Activated CD8-positive, alpha-beta T cell treated with anti-CD3 and anti-CD28 coated beads for 36 hours (primary cell): Measurements from ENCODE around the gene TAF3. TPM values are rescaled to one million over a fixed set of nuclear protein-coding genes. Genes with fewer than 3 reads are reported as not detected.

ENCODE experiments used
- ATAC-seq: fragments of 200-7000 bp; cut with Tn5 transposase; one replicate; pipeline ENCODE4 v1.10.0; 2021; ENCODE audit warnings: mild to moderate bottlenecking, moderate library complexity
- CTCF ChIA-PET: fragments of 350-600 bp; sonication (Branson Sonifier 250); formaldehyde crosslinking; loops from one replicate; lab custom pipeline; 2021; ENCODE audit warnings: antibody characterized with exemption; lab: Charles Lee
- POLR2A ChIA-PET: fragments of 350-600 bp; sonication (Branson Sonifier 250); formaldehyde crosslinking; loops from one replicate; lab custom pipeline; 2021; ENCODE audit warnings: antibody characterized with exemption; lab: Charles Lee
- DNase-seq: peaks from one replicate; pipeline ENCODE4 v3.0.0-alpha.2; 2020
- H3K27ac Mint-ChIP-seq: one replicate; pipeline ENCODE4 v1.8.0; 2021; ENCODE audit warnings: mild to moderate bottlenecking, mixed read lengths
- H3K27me3 Mint-ChIP-seq: one replicate; pipeline ENCODE4 v1.8.0; 2021; ENCODE audit warnings: mixed read lengths
- H3K36me3 Mint-ChIP-seq: one replicate; pipeline ENCODE4 v1.8.0; 2021; ENCODE audit warnings: low read depth, mixed read lengths
- H3K4me1 Mint-ChIP-seq: one replicate; pipeline ENCODE4 v1.8.0; 2021; ENCODE audit warnings: low read depth, mixed read lengths
- H3K4me3 Mint-ChIP-seq: one replicate; pipeline ENCODE4 v1.8.0; 2021; ENCODE audit warnings: mild to moderate bottlenecking, moderate library complexity, mixed read lengths
- H3K9me3 Mint-ChIP-seq: one replicate; pipeline ENCODE4 v1.8.0; 2021; ENCODE audit warnings: mixed read lengths
- intact Hi-C: fragments of 100-400 bp; cut with micrococcal nuclease; formaldehyde crosslinking; loops from one replicate; pipeline ENCODE4 v1.10.0; 2022
- total RNA-seq, 2 experiments: library from RNA; stranded (reverse); gene quantifications; one replicate each; pipeline ENCODE4 v1.2.3, GENCODE V29; 2021
- TF ChIP-seq, protein P1 (sequence below): fragments of 200-600 bp; IDR thresholded peaks from one replicate; pipeline ENCODE4 v1.8.0; 2022; ENCODE audit warnings: antibody characterized with exemption, mild to moderate bottlenecking

TAF3 gene
- total RNA-seq, 2 experiments from 2014 or later, result 12.5 to 12.7 TPM

DNA sequence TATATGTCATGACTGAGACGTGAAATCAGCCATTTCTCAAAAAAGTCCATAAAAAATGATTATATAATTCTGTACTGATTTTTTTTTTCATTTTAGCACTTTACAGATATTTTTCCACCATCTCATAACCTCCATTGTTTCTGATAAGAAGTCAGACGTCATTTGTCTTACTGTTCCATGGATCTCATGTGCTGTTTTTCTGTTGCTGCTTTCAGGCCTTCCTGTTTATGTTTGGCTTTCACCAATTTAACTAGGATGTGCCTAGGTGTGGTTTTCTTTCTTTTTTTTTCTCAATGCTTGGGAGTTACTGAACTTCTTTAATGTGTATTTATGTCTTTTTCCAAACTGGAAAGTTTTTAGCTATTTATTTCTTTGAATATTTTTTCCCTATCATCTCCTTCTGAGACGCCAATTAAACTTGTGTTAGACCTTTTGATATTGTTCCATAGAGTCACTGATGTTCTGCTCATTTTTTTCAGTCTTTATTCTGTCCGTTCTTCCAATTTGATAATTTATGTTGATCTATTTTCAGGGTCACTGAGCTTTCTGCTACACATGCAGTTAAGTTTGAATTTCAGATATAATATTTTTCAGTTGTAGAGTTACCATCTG is 43.3 kb downstream of the TAF3 start:
- H3K4me1 Mint-ChIP-seq, result peaks cover 9% of the 10 kb centered on the region
- H3K9me3 Mint-ChIP-seq, result peaks cover 24% of the 10 kb centered on the region
- H3K4me3 Mint-ChIP-seq, result no peak overlapping the region
- no peaks in the 10 kb centered on the region for H3K27me3 Mint-ChIP-seq
- CTCF ChIA-PET, result interaction anchor here (0.6 to 1.2 kb wide), 2 partner anchors 9 to 148 kb away, joined by 3 read pairs; no protein-coding TSS in a partner anchor
- POLR2A ChIA-PET, result no interaction called here
- peaks cover 32% of the 10 kb centered on the region for H3K36me3 Mint-ChIP-seq
- no peak overlapping the region for H3K27ac Mint-ChIP-seq
- TF ChIP-seq, protein P1, sequence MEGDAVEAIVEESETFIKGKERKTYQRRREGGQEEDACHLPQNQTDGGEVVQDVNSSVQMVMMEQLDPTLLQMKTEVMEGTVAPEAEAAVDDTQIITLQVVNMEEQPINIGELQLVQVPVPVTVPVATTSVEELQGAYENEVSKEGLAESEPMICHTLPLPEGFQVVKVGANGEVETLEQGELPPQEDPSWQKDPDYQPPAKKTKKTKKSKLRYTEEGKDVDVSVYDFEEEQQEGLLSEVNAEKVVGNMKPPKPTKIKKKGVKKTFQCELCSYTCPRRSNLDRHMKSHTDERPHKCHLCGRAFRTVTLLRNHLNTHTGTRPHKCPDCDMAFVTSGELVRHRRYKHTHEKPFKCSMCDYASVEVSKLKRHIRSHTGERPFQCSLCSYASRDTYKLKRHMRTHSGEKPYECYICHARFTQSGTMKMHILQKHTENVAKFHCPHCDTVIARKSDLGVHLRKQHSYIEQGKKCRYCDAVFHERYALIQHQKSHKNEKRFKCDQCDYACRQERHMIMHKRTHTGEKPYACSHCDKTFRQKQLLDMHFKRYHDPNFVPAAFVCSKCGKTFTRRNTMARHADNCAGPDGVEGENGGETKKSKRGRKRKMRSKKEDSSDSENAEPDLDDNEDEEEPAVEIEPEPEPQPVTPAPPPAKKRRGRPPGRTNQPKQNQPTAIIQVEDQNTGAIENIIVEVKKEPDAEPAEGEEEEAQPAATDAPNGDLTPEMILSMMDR, result no peak
- ATAC-seq (no peak), DNase-seq (no peak)
- intact Hi-C loops, result no loop called here

DNA sequence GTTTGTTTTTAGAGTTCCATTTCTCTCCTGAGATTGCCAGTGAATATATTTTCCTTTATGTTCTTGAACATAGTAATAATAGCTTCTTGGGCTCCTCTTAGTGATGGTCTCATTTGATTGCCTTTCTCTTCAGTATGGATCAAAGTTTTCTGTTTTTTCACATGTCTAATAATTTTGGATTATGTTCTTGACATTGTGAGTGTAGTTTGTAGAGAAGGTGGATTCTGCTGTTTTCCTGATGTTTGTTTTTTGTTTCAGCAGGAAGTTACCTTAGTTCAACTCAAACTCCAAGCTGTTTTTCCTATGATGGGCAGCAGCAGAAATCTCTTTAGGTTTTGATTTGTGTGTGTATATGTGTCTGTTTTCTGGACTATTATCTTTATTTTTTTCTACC is 43.8 kb downstream of the TAF3 start:
- CTCF ChIA-PET, result interaction anchor here (0.6 to 1.2 kb wide), 2 partner anchors 9 to 147 kb away, joined by 3 read pairs; no protein-coding TSS in a partner anchor
- no peak for ATAC-seq

DNA sequence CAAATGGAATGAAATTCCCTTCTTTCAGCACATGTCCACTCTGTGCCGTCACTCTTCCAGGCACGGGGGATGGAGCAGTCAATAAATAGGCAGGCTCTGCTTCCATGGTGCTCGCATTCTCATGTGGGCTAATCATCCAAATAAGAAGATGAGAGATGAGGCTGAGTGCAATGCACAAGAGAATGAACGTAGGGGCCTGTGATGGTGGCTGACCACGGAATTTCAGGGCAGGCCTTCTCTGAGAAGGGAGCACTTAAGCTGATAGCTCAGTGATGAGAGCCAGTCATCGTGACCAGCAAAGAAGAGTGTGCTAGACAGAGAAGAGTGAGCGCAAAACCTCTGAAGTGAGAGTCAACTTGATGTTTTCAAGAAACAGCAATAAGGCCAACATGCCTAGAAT is 47.9 kb downstream of the TAF3 start:
- no peak overlapping the region for H3K4me3 Mint-ChIP-seq
- POLR2A ChIA-PET, result interaction anchor here (0.7 kb wide), 1 partner anchor 678 kb away, joined by 3 read pairs; no protein-coding TSS in a partner anchor

More for the DNA sequence above, 43.8 kb downstream of the TAF3 start:
- intact Hi-C loops, result no loop called here
- H3K27ac Mint-ChIP-seq, result no peak overlapping the region
- no peaks in the 10 kb centered on the region for H3K27me3 Mint-ChIP-seq
- H3K4me3 Mint-ChIP-seq, result no peak overlapping the region
- peaks cover 32% of the 10 kb centered on the region for H3K36me3 Mint-ChIP-seq
- peaks cover 9% of the 10 kb centered on the region for H3K4me1 Mint-ChIP-seq
- no peak for DNase-seq
- TF ChIP-seq, protein P1, result no peak
- peaks cover 24% of the 10 kb centered on the region for H3K9me3 Mint-ChIP-seq
- POLR2A ChIA-PET, result no interaction called here

DNA sequence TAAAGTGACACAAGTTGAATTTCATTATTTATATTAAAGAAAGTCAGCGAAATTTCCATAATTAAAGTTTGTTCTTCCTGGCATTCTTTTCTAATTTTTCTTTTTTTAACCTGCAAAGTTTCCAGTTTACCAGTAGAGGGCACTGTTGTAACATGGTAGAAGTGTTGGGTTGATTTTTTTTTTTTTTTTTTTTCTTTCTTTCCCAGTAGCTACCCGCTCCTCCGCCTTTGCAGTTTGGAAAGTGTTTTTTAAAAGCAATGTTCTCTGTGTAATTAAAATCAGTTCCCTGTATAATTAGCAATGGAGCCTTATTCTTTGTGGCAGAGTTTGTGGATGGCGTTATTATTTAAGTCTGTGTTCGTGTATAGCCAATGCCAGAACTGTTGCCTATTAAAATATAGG is 53.7 kb downstream of the TAF3 start:
- Mint-ChIP-seq H3K27ac (no peak overlapping the region), H3K36me3 (no peaks in the 10 kb centered on the region), H3K4me3 (peak overlapping the region; percentile 70), H3K9me3 (no peaks in the 10 kb centered on the region), H3K4me1 (peaks cover 22% of the 10 kb centered on the region), H3K27me3 (no peaks in the 10 kb centered on the region)
- CTCF ChIA-PET, result no interaction called here
- TF ChIP-seq, protein P1, result peak; percentile 96
- intact Hi-C loops, result loop anchor here (5.0 kb wide), 3 partner anchors 175 to 1430 kb away; no protein-coding TSS in a partner anchor
- POLR2A ChIA-PET, result no interaction called here
- DNase-seq (no peak), ATAC-seq (no peak)

More for the DNA sequence above, 47.9 kb downstream of the TAF3 start:
- Mint-ChIP-seq H3K4me1 (peaks cover 21% of the 10 kb centered on the region), H3K27me3 (no peaks in the 10 kb centered on the region), H3K9me3 (peaks cover 18% of the 10 kb centered on the region), H3K27ac (no peak overlapping the region), H3K36me3 (peaks cover 18% of the 10 kb centered on the region)
- TF ChIP-seq, protein P1, result no peak
- no peak for DNase-seq
- no peak for ATAC-seq
- CTCF ChIA-PET, result no interaction called here
- intact Hi-C loops, result no loop called here

DNA sequence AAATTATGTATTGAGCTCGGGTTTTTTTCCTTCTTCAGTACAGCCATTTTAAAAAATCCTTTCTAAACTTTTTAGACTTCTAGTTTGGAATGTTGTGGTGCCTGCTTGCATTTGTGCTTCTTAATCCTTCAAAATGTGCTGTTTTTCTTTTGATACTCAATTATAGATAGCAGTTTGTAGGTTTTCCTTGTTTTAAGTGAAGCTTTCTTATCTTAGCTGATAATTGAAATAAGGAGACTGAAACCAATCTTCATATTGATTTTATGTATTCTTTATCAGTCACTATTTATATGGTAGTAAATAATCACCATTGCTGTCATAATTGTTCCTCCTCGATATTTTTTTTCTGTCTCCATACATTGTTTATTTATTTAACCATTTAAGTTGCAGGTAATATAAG is 56.6 kb downstream of the TAF3 start:
- no peaks in the 10 kb centered on the region for H3K27me3 Mint-ChIP-seq
- no peak for DNase-seq
- H3K4me3 Mint-ChIP-seq, result no peak overlapping the region
- no peaks in the 10 kb centered on the region for H3K9me3 Mint-ChIP-seq
- no peak overlapping the region for H3K27ac Mint-ChIP-seq
- TF ChIP-seq, protein P1, result no peak
- ATAC-seq, result no peak
- H3K36me3 Mint-ChIP-seq, result no peaks in the 10 kb centered on the region
- ChIA-PET CTCF (interaction anchor here (0.9 kb wide), 2 partner anchors 349 to 1428 kb away, joined by 3 to 4 read pairs; no protein-coding TSS in a partner anchor), POLR2A (interaction anchor here (0.7 kb wide), 1 partner anchor 12 kb away, joined by 3 read pairs; no protein-coding TSS in a partner anchor)
- peaks cover 9% of the 10 kb centered on the region for H3K4me1 Mint-ChIP-seq
- intact Hi-C loops, result loop anchor here (5.0 kb wide), 3 partner anchors 172 to 1427 kb away; no protein-coding TSS in a partner anchor
